ENCODE results near the gene POLE4. TPM values are rescaled to one million over a fixed set of nuclear protein-coding genes. Genes with fewer than 3 reads are reported as not detected.

POLE4 gene
- total RNA-seq, 1 donor from 2014 or later, result 21.9 TPM

- Histone ChIP-seq H3K4me3 (ENCODE audit: low read depth, low read length) (no peak overlapping the region), H3K27me3 (ENCODE audit: control insufficient read depth, insufficient read depth, low read length) (no peaks in the 10 kb centered on the region), H3K36me3 (ENCODE audit: control insufficient read depth, insufficient read depth, low read length) (no peaks in the 10 kb centered on the region)
- no peak for TF ChIP-seq CTCF (IDR thresholded peaks at IDR 0.05; ENCODE audit: insufficient read depth, low read length, severe bottlenecking)
- FAIRE-seq (no peak), DNase-seq (ENCODE audit: low read depth) (no peak)
These were observed 42.0 kb upstream of the POLE4 start for GRCh38 chr2:74916394-74916793.

GRCh38 chr2:74917702-74918619, 40.5 kb upstream of the POLE4 start:
- no peak for TF ChIP-seq CTCF (IDR thresholded peaks at IDR 0.05; ENCODE audit: insufficient read depth, low read length, severe bottlenecking)
- FAIRE-seq (peak; percentile 13), DNase-seq (ENCODE audit: low read depth) (peak; percentile 91)
- Histone ChIP-seq H3K36me3 (ENCODE audit: control insufficient read depth, insufficient read depth, low read length) (no peaks in the 10 kb centered on the region), H3K27me3 (ENCODE audit: control insufficient read depth, insufficient read depth, low read length) (no peaks in the 10 kb centered on the region), H3K4me3 (ENCODE audit: low read depth, low read length) (no peak overlapping the region)

DNA sequence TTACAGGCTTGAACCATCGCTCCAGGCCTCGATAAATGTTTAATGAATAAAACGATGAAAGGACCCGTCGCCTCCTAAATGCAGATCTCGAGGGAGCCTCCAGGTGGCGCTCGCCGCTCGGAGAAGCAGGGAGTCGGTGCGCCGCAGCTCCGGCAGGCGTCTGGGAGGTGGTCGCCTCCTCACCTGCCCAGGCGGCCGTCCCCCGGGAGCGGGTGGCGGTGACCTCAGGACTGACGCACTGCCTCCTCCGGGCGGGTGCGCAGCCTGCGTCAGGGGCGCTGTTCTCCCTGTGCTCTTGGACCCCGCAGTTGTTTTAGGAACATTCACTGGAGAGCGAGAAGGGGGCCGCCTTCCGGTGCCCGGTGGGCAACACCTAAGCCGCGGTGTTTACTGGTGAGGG, 38.6 kb upstream of the POLE4 start:
- peak; percentile 84 for TF ChIP-seq CTCF (IDR thresholded peaks at IDR 0.05; ENCODE audit: insufficient read depth, low read length, severe bottlenecking)
- no peak for FAIRE-seq
- H3K4me3 ChIP-seq (ENCODE audit: low read depth, low read length), result peak overlapping the region; percentile 11
- DNase-seq (ENCODE audit: low read depth), result peak; percentile 21
- no peaks in the 10 kb centered on the region for H3K27me3 ChIP-seq (ENCODE audit: control insufficient read depth, insufficient read depth, low read length)
- H3K36me3 ChIP-seq (ENCODE audit: control insufficient read depth, insufficient read depth, low read length), result no peaks in the 10 kb centered on the region

DNA sequence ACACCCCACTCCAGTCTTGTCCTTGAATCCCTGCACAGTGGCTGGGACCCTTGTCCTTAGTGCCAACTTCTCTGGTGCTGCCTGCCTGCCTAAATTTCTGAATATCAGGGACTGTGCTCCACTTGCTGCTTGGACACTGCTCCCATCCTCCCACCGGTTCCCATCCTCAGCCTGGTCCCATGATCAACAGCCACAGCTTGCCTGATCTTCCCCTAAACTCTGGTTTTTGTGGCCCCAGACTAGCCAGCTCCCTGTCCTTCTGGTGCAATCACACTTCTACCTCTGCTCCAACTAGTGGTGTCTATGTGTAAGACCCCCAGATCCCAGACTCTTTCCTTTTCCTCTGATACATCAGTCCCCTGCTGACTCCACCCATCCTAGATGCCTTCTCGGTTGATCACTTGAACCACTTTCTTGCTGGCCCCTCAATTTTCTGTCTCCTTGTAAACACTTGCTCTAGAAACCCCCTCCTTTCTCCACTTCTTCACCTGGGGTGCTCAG, 37.2 kb upstream of the POLE4 start:
- FAIRE-seq (no peak), DNase-seq (ENCODE audit: low read depth) (no peak)
- no peaks in the 10 kb centered on the region for H3K36me3 ChIP-seq (ENCODE audit: control insufficient read depth, insufficient read depth, low read length)
- no peak overlapping the region for H3K4me3 ChIP-seq (ENCODE audit: low read depth, low read length)
- no peak for TF ChIP-seq CTCF (IDR thresholded peaks at IDR 0.05; ENCODE audit: insufficient read depth, low read length, severe bottlenecking)
- H3K27me3 ChIP-seq (ENCODE audit: control insufficient read depth, insufficient read depth, low read length), result no peaks in the 10 kb centered on the region

DNA sequence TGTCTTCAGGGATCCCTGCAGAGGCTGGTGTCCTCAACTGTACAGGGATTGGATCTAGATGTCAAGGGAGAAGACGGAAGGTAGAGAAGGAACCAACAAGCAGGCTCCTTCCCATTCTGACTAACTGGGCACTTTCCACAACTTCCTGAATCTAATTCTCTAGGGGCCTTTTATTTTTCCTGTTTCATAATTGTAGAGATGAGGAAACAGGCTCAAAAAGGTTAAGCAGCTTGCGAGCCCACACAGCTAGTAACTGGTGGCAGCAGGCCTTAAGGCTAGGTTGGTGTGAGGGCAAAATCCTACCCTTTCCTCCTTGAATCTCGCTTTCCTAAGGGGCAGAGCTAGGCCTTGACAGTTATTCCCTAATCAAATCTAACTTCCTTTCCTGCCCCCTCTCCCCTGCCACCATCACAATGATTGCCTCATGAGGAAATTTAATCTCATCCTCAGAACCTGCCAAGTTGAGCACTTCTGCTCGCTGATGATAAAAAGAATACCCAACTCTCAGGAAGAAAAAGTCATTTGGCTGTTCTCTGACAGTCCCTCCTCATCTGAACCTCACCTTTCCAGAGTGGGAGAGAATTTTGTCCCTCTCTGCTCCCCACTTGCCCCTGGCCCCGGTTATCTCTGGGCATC, 35.7 kb upstream of the POLE4 start:
- no peaks in the 10 kb centered on the region for H3K27me3 ChIP-seq (ENCODE audit: control insufficient read depth, insufficient read depth, low read length)
- no peak overlapping the region for H3K4me3 ChIP-seq (ENCODE audit: low read depth, low read length)
- no peak for TF ChIP-seq CTCF (IDR thresholded peaks at IDR 0.05; ENCODE audit: insufficient read depth, low read length, severe bottlenecking)
- FAIRE-seq (no peak), DNase-seq (ENCODE audit: low read depth) (no peak)
- no peaks in the 10 kb centered on the region for H3K36me3 ChIP-seq (ENCODE audit: control insufficient read depth, insufficient read depth, low read length)
